ENCODE data around the gene CFB.

GRCh38 chr6:31952890-31953289, 7.0 kb downstream of the CFB start:
- TF ChIP-seq, protein P1, sequence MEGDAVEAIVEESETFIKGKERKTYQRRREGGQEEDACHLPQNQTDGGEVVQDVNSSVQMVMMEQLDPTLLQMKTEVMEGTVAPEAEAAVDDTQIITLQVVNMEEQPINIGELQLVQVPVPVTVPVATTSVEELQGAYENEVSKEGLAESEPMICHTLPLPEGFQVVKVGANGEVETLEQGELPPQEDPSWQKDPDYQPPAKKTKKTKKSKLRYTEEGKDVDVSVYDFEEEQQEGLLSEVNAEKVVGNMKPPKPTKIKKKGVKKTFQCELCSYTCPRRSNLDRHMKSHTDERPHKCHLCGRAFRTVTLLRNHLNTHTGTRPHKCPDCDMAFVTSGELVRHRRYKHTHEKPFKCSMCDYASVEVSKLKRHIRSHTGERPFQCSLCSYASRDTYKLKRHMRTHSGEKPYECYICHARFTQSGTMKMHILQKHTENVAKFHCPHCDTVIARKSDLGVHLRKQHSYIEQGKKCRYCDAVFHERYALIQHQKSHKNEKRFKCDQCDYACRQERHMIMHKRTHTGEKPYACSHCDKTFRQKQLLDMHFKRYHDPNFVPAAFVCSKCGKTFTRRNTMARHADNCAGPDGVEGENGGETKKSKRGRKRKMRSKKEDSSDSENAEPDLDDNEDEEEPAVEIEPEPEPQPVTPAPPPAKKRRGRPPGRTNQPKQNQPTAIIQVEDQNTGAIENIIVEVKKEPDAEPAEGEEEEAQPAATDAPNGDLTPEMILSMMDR (IDR thresholded peaks at IDR 0.05; ENCODE audit: extremely low read depth in 1 of 2, insufficient read depth in 1 of 2, low read depth in 1 of 2, low read length in 2 of 2): no peak
- TF ChIP-seq POLR2AphosphoS5 (IDR thresholded peaks at IDR 0.05; ENCODE audit: insufficient read depth, low read depth, low read length): no peak
- TF ChIP-seq, protein P2, sequence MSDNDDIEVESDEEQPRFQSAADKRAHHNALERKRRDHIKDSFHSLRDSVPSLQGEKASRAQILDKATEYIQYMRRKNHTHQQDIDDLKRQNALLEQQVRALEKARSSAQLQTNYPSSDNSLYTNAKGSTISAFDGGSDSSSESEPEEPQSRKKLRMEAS (IDR thresholded peaks at IDR 0.05; ENCODE audit: insufficient read depth, insufficient read length): no peak
- TF ChIP-seq EZH2 (IDR thresholded peaks at IDR 0.05; ENCODE audit: borderline replicate concordance, low read depth, low read length, severe bottlenecking): no peak
- TF ChIP-seq POLR2A (IDR thresholded peaks at IDR 0.05; ENCODE audit: low read depth, low read length): no peak
- no peak for TF ChIP-seq JUN (IDR thresholded peaks at IDR 0.05; ENCODE audit: borderline replicate concordance, insufficient read depth, insufficient read length, low read depth)
